ENCODE measurements around the gene RSBN1L.
A peak's percentile ranks its signal among the peaks of the same experiment; 100 is the strongest.

RSBN1L gene

GRCh38 chr7:77747718-77748117 is 51.5 kb downstream of the RSBN1L start:
- no peak for DNase-seq (ENCODE audit: low read depth)
- no peak for TF ChIP-seq CTCF (IDR thresholded peaks at IDR 0.05; ENCODE audit: insufficient read depth, low read depth, low read length, missing control alignments)

GRCh38 chr7:77752016-77752415 is 55.8 kb downstream of the RSBN1L start:
- DNase-seq (ENCODE audit: low read depth), result no peak
- H3K4me3 ChIP-seq (ENCODE audit: low read length), result no peak overlapping the region
- no peak for TF ChIP-seq CTCF (IDR thresholded peaks at IDR 0.05; ENCODE audit: insufficient read depth, low read depth, low read length, missing control alignments)

More at GRCh38 chr7:77747718-77748117, 51.5 kb downstream of the RSBN1L start:
- no peak overlapping the region for H3K4me3 ChIP-seq (ENCODE audit: low read length)

GRCh38 chr7:77753173-77753572 is 56.9 kb downstream of the RSBN1L start:
- DNase-seq (ENCODE audit: low read depth), result no peak
- H3K4me3 ChIP-seq (ENCODE audit: low read length), result no peak overlapping the region
- no peak for TF ChIP-seq CTCF (IDR thresholded peaks at IDR 0.05; ENCODE audit: insufficient read depth, low read depth, low read length, missing control alignments)

GRCh38 chr7:77757589-77757988 is 61.3 kb downstream of the RSBN1L start:
- H3K4me3 ChIP-seq (ENCODE audit: low read length), result no peak overlapping the region
- DNase-seq (ENCODE audit: low read depth), result no peak
- no peak for TF ChIP-seq CTCF (IDR thresholded peaks at IDR 0.05; ENCODE audit: insufficient read depth, low read depth, low read length, missing control alignments)

GRCh38 chr7:77759294-77759889 is 63.1 kb downstream of the RSBN1L start:
- no peak overlapping the region for H3K4me3 ChIP-seq (ENCODE audit: low read length)
- TF ChIP-seq CTCF (IDR thresholded peaks at IDR 0.05; ENCODE audit: insufficient read depth, low read depth, low read length, missing control alignments), result peak; percentile 71
- peak; percentile 73 for DNase-seq (ENCODE audit: low read depth)

GRCh38 chr7:77760809-77761453 is 64.7 kb downstream of the RSBN1L start:
- no peak overlapping the region for H3K4me3 ChIP-seq (ENCODE audit: low read length)
- DNase-seq (ENCODE audit: low read depth), result no peak
- TF ChIP-seq CTCF (IDR thresholded peaks at IDR 0.05; ENCODE audit: insufficient read depth, low read depth, low read length, missing control alignments), result no peak

- no peak for DNase-seq (ENCODE audit: low read depth)
- TF ChIP-seq CTCF (IDR thresholded peaks at IDR 0.05; ENCODE audit: insufficient read depth, low read depth, low read length, missing control alignments), result no peak
- H3K4me3 ChIP-seq (ENCODE audit: low read length), result no peak overlapping the region
Observed at GRCh38 chr7:77765481-77765880, 69.2 kb downstream of the RSBN1L start.
